Liver (tissue), 9 donors: ENCODE results near the gene NFATC1. TPM values are rescaled to one million over a fixed set of nuclear protein-coding genes. Genes with fewer than 3 reads are reported as not detected.

Experiments used
- DNase-seq: peaks from one replicate; pipeline ENCODE4 v3.0.0-alpha.2; 2017; ENCODE audit warnings: low spot score
- H3K27ac ChIP-seq, 2 donors: one replicate each; pipeline ENCODE4 v1.7.0; 2013; ENCODE audit warnings: inconsistent platforms in 2 of 2, low read length in 2 of 2, control low read depth in 1 of 2, low read depth in 1 of 2, mild to moderate bottlenecking in 1 of 2
- H3K27me3 ChIP-seq, 4 donors: one replicate each; pipeline versions ENCODE4 v1.6.1 to v1.7.0; 2013; ENCODE audit warnings: low read length in 3 of 4, inconsistent platforms in 1 of 4, mild to moderate bottlenecking in 1 of 4, moderate library complexity in 1 of 4; ENCODE audit not compliant: control insufficient read depth in 4 of 4, insufficient read depth in 4 of 4
- H3K36me3 ChIP-seq, 4 donors: one replicate each; pipeline versions ENCODE4 v1.6.1 to v1.7.0; 2013; ENCODE audit warnings: low read length in 3 of 4, mild to moderate bottlenecking in 3 of 4, low read depth in 1 of 4, moderate library complexity in 1 of 4; ENCODE audit not compliant: control insufficient read depth in 4 of 4, insufficient read depth in 3 of 4
- H3K4me1 ChIP-seq, 4 donors: one replicate each; pipeline versions ENCODE4 v1.6.1 to v1.7.0; 2013; ENCODE audit warnings: low read length in 3 of 4, mild to moderate bottlenecking in 3 of 4, moderate library complexity in 1 of 4; ENCODE audit not compliant: control insufficient read depth in 4 of 4, insufficient read depth in 4 of 4
- H3K4me3 ChIP-seq, 3 donors: one replicate each; pipeline versions ENCODE4 v1.6.1 to v1.7.0; 2013; ENCODE audit warnings: low read length in 3 of 3, control low read depth in 1 of 3, low read depth in 1 of 3, mild to moderate bottlenecking in 1 of 3
- H3K9ac ChIP-seq, 2 donors: one replicate each; pipeline ENCODE4 v1.7.0; 2013; ENCODE audit warnings: low read length in 2 of 2, mild to moderate bottlenecking in 2 of 2, moderate library complexity in 2 of 2, control low read depth in 1 of 2, low read depth in 1 of 2
- H3K9me3 ChIP-seq, 4 donors: one replicate each; pipeline versions ENCODE4 v1.6.1 to v1.7.0; 2013; ENCODE audit warnings: low read length in 3 of 4; ENCODE audit not compliant: control insufficient read depth in 4 of 4
- CTCF ChIP-seq: fragments of 150-350 bp; IDR thresholded peaks from 2 replicates; pipeline ENCODE4 v1.5.1; 2017; ENCODE audit warnings: improper control_type of control experiment, low read depth, low read length; ENCODE audit not compliant: missing input control
- EGR1 ChIP-seq, 2 donors: IDR thresholded peaks; 2 replicates each; pipeline ENCODE4 v1.6.1; 2016 to 2018; ENCODE audit warnings: antibody characterized with exemption in 2 of 2, low read depth in 2 of 2
- FOXA1 ChIP-seq: IDR thresholded peaks from 2 replicates; pipeline ENCODE4 v1.6.1; 2016; ENCODE audit warnings: antibody characterized with exemption
- FOXA2 ChIP-seq: IDR thresholded peaks from 2 replicates; pipeline ENCODE4 v1.6.1; 2016; ENCODE audit warnings: antibody characterized with exemption
- GABPA ChIP-seq, 2 donors: IDR thresholded peaks in 1 of 2; conservative IDR thresholded peaks in 1 of 2; 2 replicates each; pipeline ENCODE4 v1.6.1; 2016; ENCODE audit warnings: antibody characterized with exemption in 2 of 2, mild to moderate bottlenecking in 1 of 2, moderate library complexity in 1 of 2
- HNF4A ChIP-seq, 2 donors: conservative IDR thresholded peaks; 2 replicates each; pipeline ENCODE4 v1.6.1; 2016; ENCODE audit warnings: antibody characterized with exemption in 2 of 2, mild to moderate bottlenecking in 2 of 2
- HNF4G ChIP-seq: IDR thresholded peaks from 2 replicates; pipeline ENCODE4 v1.6.1; 2016; ENCODE audit warnings: antibody characterized with exemption
- JUND ChIP-seq, 2 donors: IDR thresholded peaks; 2 replicates each; pipeline ENCODE4 v1.6.1; 2016; ENCODE audit warnings: antibody characterized with exemption in 2 of 2
- MAX ChIP-seq: IDR thresholded peaks from 2 replicates; pipeline ENCODE4 v1.6.1; 2016; ENCODE audit warnings: antibody characterized with exemption
- RAD21 ChIP-seq, 2 donors: IDR thresholded peaks; 2 replicates each; pipeline ENCODE4 v1.6.1; 2016; ENCODE audit warnings: antibody characterized with exemption in 2 of 2, mild to moderate bottlenecking in 2 of 2
- REST ChIP-seq: IDR thresholded peaks from 2 replicates; pipeline ENCODE4 v1.6.1; 2016; ENCODE audit warnings: antibody characterized with exemption, mild to moderate bottlenecking
- RXRA ChIP-seq, 2 donors: IDR thresholded peaks; 2 replicates each; pipeline ENCODE4 v1.6.1; 2017 to 2018; ENCODE audit warnings: antibody characterized with exemption in 2 of 2, mild to moderate bottlenecking in 1 of 2
- SP1 ChIP-seq: IDR thresholded peaks from 2 replicates; pipeline ENCODE4 v1.6.1; 2018; ENCODE audit warnings: antibody characterized with exemption, mild to moderate bottlenecking
- TAF1 ChIP-seq: conservative IDR thresholded peaks from 2 replicates; pipeline ENCODE4 v1.6.1; 2016; ENCODE audit warnings: antibody characterized with exemption, mild to moderate bottlenecking
- YY1 ChIP-seq: IDR thresholded peaks from 2 replicates; pipeline ENCODE4 v1.6.1; 2016; ENCODE audit warnings: antibody characterized with exemption, mild to moderate bottlenecking
- ZBTB33 ChIP-seq: IDR thresholded peaks from 2 replicates; pipeline ENCODE4 v1.6.1; 2016; ENCODE audit warnings: antibody characterized with exemption
- WGBS: extraction: QIAGEN DNeasy Blood & Tissue Kit; methylation state at CpG from one replicate; pipeline ENCODE4 v1.1.7; 2013; 5-methylcytosine and 5-hydroxymethylcytosine counted together
- polyA plus RNA-seq, 2 donors: library from polyadenylated mRNA; stranded (reverse) in 1 of 2; unstranded in 1 of 2; fragments of 200-250 nt in 1 of 2; fragments of >200 nt in 1 of 2; fragmentation: Nextera tagmentation in 1 of 2; extraction: Ambion mirVana in 1 of 2; gene quantifications; one replicate each; pipeline versions ENCODE4 v1.2.1 to v1.2.3, GENCODE V29; 2013 to 2015
- total RNA-seq, 2 donors: library from RNA; depleted of rRNA; stranded (reverse); fragments of >200 nt; gene quantifications; one replicate each; pipeline ENCODE4 v1.2.3, GENCODE V29; 2014
- donor health status: healthy.
- donor health status: healthy.
- donor health status: healthy.
- donor health status: healthy.
- donor health status: healthy.

NFATC1 gene
- total and polyA plus RNA-seq, 4 donors = 0.57 to 2.2 (median 1.3) TPM

GRCh38 chr18:79570266-79571201 is 174.8 kb downstream of the NFATC1 start:
- no peaks in the 10 kb centered on the region for H3K36me3 ChIP-seq
- WGBS = 65% methylated on average over 26 of the region's 26 CpGs
- peaks cover 0 to 7% (median 0%) of the 10 kb centered on the region in 4 donors for H3K27me3 ChIP-seq
- H3K9ac ChIP-seq = no peak overlapping the region
- no peak overlapping the region for H3K27ac ChIP-seq
- no peak for TF ChIP-seq JUND (IDR thresholded peaks at IDR 0.05)
- peaks cover 10 to 18% (median 14%) of the 10 kb centered on the region in 4 donors for H3K9me3 ChIP-seq
- H3K4me1 ChIP-seq = no peaks in the 10 kb centered on the region
- no peak overlapping the region for H3K4me3 ChIP-seq
- no peak for DNase-seq

GRCh38 chr18:79571211-79572092 is 175.7 kb downstream of the NFATC1 start:
- WGBS = 86% methylated on average over 38 of the region's 38 CpGs
- Histone ChIP-seq H3K27ac (no peak overlapping the region), H3K27me3 (peaks cover 0 to 7% (median 0%) of the 10 kb centered on the region in 4 donors)

More at GRCh38 chr18:79571211-79572092, 175.7 kb downstream of the NFATC1 start:
- H3K4me3 ChIP-seq = no peak overlapping the region
- no peak for DNase-seq
- H3K4me1 ChIP-seq = no peaks in the 10 kb centered on the region
- H3K36me3 ChIP-seq = no peaks in the 10 kb centered on the region
- H3K9me3 ChIP-seq = peaks cover 10 to 18% (median 14%) of the 10 kb centered on the region in 4 donors
- H3K9ac ChIP-seq = no peak overlapping the region
- TF ChIP-seq REST (no peak), FOXA1 (no peak), JUND (IDR thresholded peaks at IDR 0.05) (no peak), CTCF (no peak), MAX (no peak), HNF4A (conservative IDR thresholded peaks at IDR 0.05) (no peak), HNF4G (no peak), RXRA (IDR thresholded peaks at IDR 0.05) (no peak), GABPA (IDR thresholded peaks at IDR 0.05 in 1 of 2, conservative IDR thresholded peaks at IDR 0.05 in 1 of 2) (no peak), ZBTB33 (no peak), SP1 (no peak), YY1 (no peak), RAD21 (IDR thresholded peaks at IDR 0.05) (no peak), FOXA2 (no peak), TAF1 (no peak), EGR1 (IDR thresholded peaks at IDR 0.05; ENCODE audit: low read depth in 2 of 2) (no peak)
